H9 (cell line): Measurements from ENCODE around the gene LRRC14B. TPM values are rescaled to one million over a fixed set of nuclear protein-coding genes. Genes with fewer than 3 reads are reported as not detected.

Source experiments
- DNase-seq: peaks from one replicate; pipeline ENCODE4 v3.0.0-alpha.2; 2017
- H2AFZ ChIP-seq: one replicate; pipeline ENCODE4 v1.6.1; 2013; ENCODE audit warnings: mild to moderate bottlenecking, low read length, control low read depth, moderate library complexity
- H2AK5ac ChIP-seq: 2 replicates; pipeline ENCODE4 v1.6.1; 2013; ENCODE audit warnings: low read length, control low read depth, mixed read lengths; ENCODE audit not compliant: insufficient read length
- H2BK120ac ChIP-seq: one replicate; pipeline ENCODE4 v1.6.1; 2013; ENCODE audit warnings: low read depth, mild to moderate bottlenecking, low read length, control low read depth, inconsistent platforms; ENCODE audit not compliant: poor library complexity, severe bottlenecking
- H2BK12ac ChIP-seq: 2 replicates; pipeline ENCODE4 v1.6.1; 2013; ENCODE audit warnings: low read length, control low read depth, mixed read lengths, low read depth; ENCODE audit not compliant: insufficient read length
- H2BK15ac ChIP-seq: 2 replicates; pipeline ENCODE4 v1.6.1; 2013; ENCODE audit warnings: low read depth, low read length, control low read depth
- H2BK20ac ChIP-seq: one replicate; pipeline ENCODE4 v1.6.1; 2013; ENCODE audit warnings: low read depth, mild to moderate bottlenecking, low read length, control low read depth, inconsistent platforms; ENCODE audit not compliant: poor library complexity, severe bottlenecking
- H2BK5ac ChIP-seq: 2 replicates; pipeline ENCODE4 v1.6.1; 2013; ENCODE audit warnings: low read length, control low read depth, mixed read lengths; ENCODE audit not compliant: insufficient read length
- H3K14ac ChIP-seq: 2 replicates; pipeline ENCODE4 v1.6.1; 2013; ENCODE audit warnings: low read length, control low read depth; ENCODE audit not compliant: insufficient read depth
- H3K18ac ChIP-seq: 2 replicates; pipeline ENCODE4 v1.6.1; 2013; ENCODE audit warnings: low read depth, mild to moderate bottlenecking, mixed read lengths, low read length, control low read depth; ENCODE audit not compliant: insufficient read length
- H3K23ac ChIP-seq: 2 replicates; pipeline ENCODE4 v1.6.1; 2013; ENCODE audit warnings: low read length, control low read depth, mixed read lengths, low read depth; ENCODE audit not compliant: insufficient read length
- H3K23me2 ChIP-seq: 2 replicates; pipeline ENCODE4 v1.6.1; 2013; ENCODE audit warnings: low read depth, mild to moderate bottlenecking, mixed read lengths, low read length, control low read depth; ENCODE audit not compliant: insufficient read length, poor library complexity, severe bottlenecking
- H3K27ac ChIP-seq: 2 replicates; pipeline ENCODE4 v1.5.1; 2013; ENCODE audit warnings: low read length, control low read depth, mixed read lengths, low read depth; ENCODE audit not compliant: insufficient read length
- H3K27me3 ChIP-seq: 2 replicates; pipeline ENCODE4 v1.6.1; 2013; ENCODE audit warnings: low read length, control low read depth, inconsistent platforms; ENCODE audit not compliant: insufficient read depth
- H3K4ac ChIP-seq: 2 replicates; pipeline ENCODE4 v1.6.1; 2013; ENCODE audit warnings: low read depth, mild to moderate bottlenecking, control low read depth, inconsistent platforms, low read length, moderate library complexity
- H3K4me1 ChIP-seq: 2 replicates; pipeline ENCODE4 v1.6.1; 2013; ENCODE audit warnings: low read length, control low read depth, inconsistent platforms; ENCODE audit not compliant: insufficient read depth
- H3K4me2 ChIP-seq: 2 replicates; pipeline ENCODE4 v1.6.1; 2013; ENCODE audit warnings: low read length, control low read depth, mixed read lengths; ENCODE audit not compliant: insufficient read length, insufficient read depth
- H3K56ac ChIP-seq: 2 replicates; pipeline ENCODE4 v1.6.1; 2013; ENCODE audit warnings: low read depth, mild to moderate bottlenecking, mixed read lengths, low read length, control low read depth; ENCODE audit not compliant: insufficient read length
- H3K79me1 ChIP-seq: 2 replicates; pipeline ENCODE4 v1.6.1; 2013; ENCODE audit warnings: low read depth, mild to moderate bottlenecking, moderate library complexity, low read length, control low read depth, inconsistent platforms; ENCODE audit not compliant: insufficient read depth, poor library complexity, severe bottlenecking
- H3K79me2 ChIP-seq: 2 replicates; pipeline ENCODE4 v1.6.1; 2013; ENCODE audit warnings: low read length, control low read depth, inconsistent platforms; ENCODE audit not compliant: insufficient read depth
- H3K9ac ChIP-seq: 2 replicates; pipeline ENCODE4 v1.6.1; 2013; ENCODE audit warnings: low read length, control low read depth, mixed read lengths; ENCODE audit not compliant: insufficient read length; ENCODE audit errors: extremely low read depth
- H3K9me3 ChIP-seq: one replicate; pipeline ENCODE4 v1.6.1; 2013; ENCODE audit warnings: low read depth, low read length, inconsistent platforms; ENCODE audit not compliant: control insufficient read depth
- H3T11ph ChIP-seq: one replicate; pipeline ENCODE4 v1.6.1; 2013; ENCODE audit warnings: mild to moderate bottlenecking, low read length, control low read depth, inconsistent platforms
- H4K20me1 ChIP-seq: one replicate; pipeline ENCODE4 v1.6.1; 2013; ENCODE audit not compliant: control insufficient read depth, insufficient read length, insufficient read depth
- H4K5ac ChIP-seq: 2 replicates; pipeline ENCODE4 v1.6.1; 2013; ENCODE audit warnings: low read depth, mild to moderate bottlenecking, mixed read lengths, low read length, control low read depth; ENCODE audit not compliant: insufficient read length
- H4K8ac ChIP-seq: replicated peaks from 2 replicates; pipeline ENCODE4 v1.6.1; 2013; ENCODE audit warnings: low read length, control low read depth, mixed read lengths, low read depth; ENCODE audit not compliant: insufficient read length
- H4K91ac ChIP-seq: 2 replicates; pipeline ENCODE4 v1.6.1; 2013; ENCODE audit warnings: low read depth, mild to moderate bottlenecking, moderate library complexity, mixed read lengths, low read length, control low read depth; ENCODE audit not compliant: insufficient read length
- H3K27ac Mint-ChIP-seq, 3 experiments: 2 replicates in 2 of 3; 3 replicates in 1 of 3; pipeline ENCODE4 v1.8.0; 2020 to 2021; ENCODE audit warnings: mixed read lengths in 3 of 3, mild to moderate bottlenecking in 1 of 3, moderate library complexity in 1 of 3
- H3K27me3 Mint-ChIP-seq: 2 replicates; pipeline ENCODE4 v1.8.0; 2021; ENCODE audit warnings: low read depth, mild to moderate bottlenecking, moderate library complexity, mixed read lengths
- H3K36me3 Mint-ChIP-seq, 3 experiments: 2 replicates in 2 of 3; 3 replicates in 1 of 3; pipeline ENCODE4 v1.8.0; 2020 to 2021; ENCODE audit warnings: low read depth in 3 of 3, mixed read lengths in 3 of 3; ENCODE audit not compliant: insufficient read depth in 1 of 3
- H3K4me1 Mint-ChIP-seq, 2 experiments: 2 replicates each; pipeline ENCODE4 v1.8.0; 2020; ENCODE audit warnings: mixed read lengths in 2 of 2
- H3K4me3 Mint-ChIP-seq, 2 experiments: 2 replicates in 1 of 2; 3 replicates in 1 of 2; pipeline ENCODE4 v1.8.0; 2020 to 2021; ENCODE audit warnings: mild to moderate bottlenecking in 2 of 2, mixed read lengths in 2 of 2, moderate library complexity in 1 of 2
- H3K9me3 Mint-ChIP-seq, 2 experiments: 2 replicates in 1 of 2; 3 replicates in 1 of 2; pipeline ENCODE4 v1.8.0; 2020; ENCODE audit warnings: mild to moderate bottlenecking in 2 of 2, mixed read lengths in 2 of 2, moderate library complexity in 1 of 2
- CTCF ChIP-seq: fragments of 200-600 bp; sonication (generic); conservative IDR thresholded peaks from 3 replicates; pipeline ENCODE4 v1.8.0; 2021; ENCODE audit warnings: antibody characterized with exemption, mild to moderate bottlenecking
- WGBS: extraction: QIAGEN DNeasy Blood & Tissue Kit; methylation state at CpG from one replicate; pipeline ENCODE4 v1.1.7; 2013; ENCODE audit warnings: missing lambda C conversion rate, low lambda C conversion rate, mixed read lengths; ENCODE audit not compliant: insufficient read length; ENCODE audit errors: extremely low coverage; 5-methylcytosine and 5-hydroxymethylcytosine counted together
- long read RNA-seq: library from polyadenylated mRNA; unstranded; transcript quantifications from one replicate; pipeline ENCODE4 v2.0.0, GENCODE V29; 2020
- total RNA-seq: library from RNA; stranded (reverse); gene quantifications from 2 replicates; pipeline ENCODE4 v1.2.1, GENCODE V29; 2021

The LRRC14B gene
- total RNA-seq, result not detected in 2 replicates
- long read RNA-seq, result 0 reads

DNA sequence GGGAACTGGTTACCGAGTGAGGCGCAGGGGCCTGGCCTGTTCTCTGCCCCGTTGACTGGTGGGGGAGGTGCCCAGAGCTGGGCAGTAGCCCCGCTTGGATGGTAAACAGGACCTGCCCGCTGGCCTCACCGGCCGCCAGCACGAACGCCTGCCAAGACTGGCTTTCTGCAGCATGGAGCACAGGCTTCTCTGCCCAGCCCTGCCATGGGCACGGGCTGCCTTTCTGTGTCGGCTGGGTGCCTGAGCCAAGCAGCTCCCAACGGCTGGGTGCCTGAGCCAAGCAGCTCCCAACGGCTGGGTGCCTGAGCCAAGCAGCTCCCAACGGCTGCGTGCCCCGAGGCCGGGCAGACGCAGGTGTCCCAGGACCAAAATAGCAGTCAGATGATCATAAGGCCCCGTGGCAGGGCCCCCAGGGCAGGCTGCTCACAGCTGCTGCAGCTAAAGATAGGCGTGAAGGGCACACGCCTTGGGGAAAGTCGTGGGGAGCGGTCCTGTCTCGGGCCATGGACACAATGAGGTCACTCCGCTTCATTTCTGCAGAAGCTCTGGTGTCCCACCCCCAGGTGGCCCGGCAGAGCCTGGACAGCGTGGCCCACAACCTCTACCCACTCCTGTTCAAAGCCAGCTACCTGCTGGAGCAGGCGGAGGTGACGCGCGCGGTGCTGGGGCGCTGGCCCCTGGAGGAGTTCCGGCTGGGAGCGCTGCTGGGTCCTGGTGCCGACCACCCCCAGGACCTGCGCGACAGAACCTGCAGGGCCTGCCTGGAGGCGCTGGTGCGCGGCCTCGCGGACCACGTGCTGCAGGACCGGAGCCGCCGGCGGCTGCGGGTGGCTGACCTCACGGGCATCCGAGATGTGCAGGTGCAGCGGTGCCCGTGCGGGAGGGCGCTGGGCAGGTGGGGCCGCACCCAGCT, at the start of gene LRRC14B:
TSS of gene LRRC14B (plus strand) at position 460 of the 913 bp plus-strand sequence. CDS start at position 504, 44 bp downstream.
- Histone ChIP-seq H3K23ac (no peak within 1 kb of the TSS), H3K14ac (no peak within 1 kb of the TSS; the same call in 1 of the 2 replicates), H3K56ac (no peak within 1 kb of the TSS), H2AK5ac (no peak within 1 kb of the TSS), H3K27me3 (no peaks in the 10 kb centered on the region), H3K79me2 (no peaks in the 10 kb centered on the region), H2BK120ac (no peak within 1 kb of the TSS), H3K27ac (no peak within 1 kb of the TSS), H2AFZ (no peak within 1 kb of the TSS), H3K23me2 (no peaks in the 10 kb centered on the region), H4K20me1 (no peaks in the 10 kb centered on the region), H3K9ac (no peak within 1 kb of the TSS), H4K91ac (no peak within 1 kb of the TSS), H3T11ph (no peak within 1 kb of the TSS), H4K8ac (no peak within 1 kb of the TSS), H4K5ac (no peak within 1 kb of the TSS), H3K4me2 (no peak within 1 kb of the TSS), H3K79me1 (no peaks in the 10 kb centered on the region), H2BK20ac (no peak within 1 kb of the TSS), H3K18ac (no peak within 1 kb of the TSS), H3K4ac (no peak within 1 kb of the TSS), H2BK15ac (no peak within 1 kb of the TSS), H3K9me3 (no peaks in the 10 kb centered on the region), H3K4me1 (0 out of 2 replicates have a peak, but pooled peaks cover 3% of the 10 kb centered on the region), H2BK5ac (no peak within 1 kb of the TSS), H2BK12ac (no peak within 1 kb of the TSS)
- peaks cover 9% of the 10 kb centered on the region for H3K27me3 Mint-ChIP-seq
- peaks cover 9 to 13% of the 10 kb centered on the region in 2 experiments for H3K4me1 Mint-ChIP-seq
- no peak within 1 kb of the TSS for H3K4me3 Mint-ChIP-seq
- no peak within 1 kb of the TSS for H3K27ac Mint-ChIP-seq
- no peaks in the 10 kb centered on the region for H3K36me3 Mint-ChIP-seq
- no peak for TF ChIP-seq CTCF
- DNase-seq, result no peak
- H3K9me3 Mint-ChIP-seq, result no peaks in the 10 kb centered on the region
- no CpG with 5 or more reads among the region's 56 CpGs for WGBS
